H1 (cell line): Measurements from ENCODE around the gene ILF3. TPM values are rescaled to one million over a fixed set of nuclear protein-coding genes. Genes with fewer than 3 reads are reported as not detected.

Experiments
- CTCF ChIA-PET: fragments of 300-600 bp; sonication (Branson Sonifier 250); formaldehyde crosslinking; loops from one replicate; lab custom pipeline; 2021; ENCODE audit not compliant: partially characterized antibody; lab: Charles Lee
- POLR2A ChIA-PET: fragments of 300-600 bp; sonication (Branson Sonifier 250); formaldehyde crosslinking; loops from one replicate; lab custom pipeline; 2021; ENCODE audit warnings: inconsistent platforms; ENCODE audit not compliant: partially characterized antibody; lab: Charles Lee
- DNase-seq, 2 experiments: peaks; one replicate each; pipeline versions ENCODE4 v3.0.0 to v3.0.0-alpha.2; 2010 to 2022; ENCODE audit warnings: low spot score in 2 of 2, low read depth in 1 of 2, mixed read lengths in 1 of 2
- FAIRE-seq: peaks from 2 replicates; lab custom pipeline; 2011; peaks lifted over from hg19 to GRCh38; lab: Jason Lieb, UNC
- H2AFZ ChIP-seq: 2 replicates; pipeline ENCODE4 v1.8.1; 2012; ENCODE audit warnings: low read length, inconsistent platforms
- H2AK5ac ChIP-seq: 2 replicates; pipeline ENCODE4 v1.6.1; 2013; ENCODE audit warnings: low read depth, low read length
- H2BK120ac ChIP-seq: replicated peaks from 2 replicates; pipeline ENCODE3; 2013; ENCODE audit warnings: low read depth, low read length, inconsistent platforms
- H2BK12ac ChIP-seq: 2 replicates; pipeline ENCODE4 v1.6.1; 2013; ENCODE audit warnings: low read depth, low read length
- H2BK15ac ChIP-seq: 2 replicates; pipeline ENCODE4 v1.6.1; 2013; ENCODE audit warnings: low read length
- H2BK20ac ChIP-seq: 2 replicates; pipeline ENCODE4 v1.6.1; 2013; ENCODE audit warnings: low read length
- H2BK5ac ChIP-seq: 2 replicates; pipeline ENCODE4 v1.6.1; 2013; ENCODE audit warnings: low read depth, low read length
- H3K14ac ChIP-seq: 2 replicates; pipeline ENCODE4 v1.6.1; 2013; ENCODE audit warnings: inconsistent platforms; ENCODE audit not compliant: insufficient read length
- H3K18ac ChIP-seq: 2 replicates; pipeline ENCODE4 v1.6.1; 2013; ENCODE audit warnings: low read length; ENCODE audit errors: extremely low read depth
- H3K23ac ChIP-seq: 2 replicates; pipeline ENCODE4 v1.6.1; 2013; ENCODE audit warnings: inconsistent platforms; ENCODE audit not compliant: insufficient read length
- H3K23me2 ChIP-seq: 2 replicates; pipeline ENCODE4 v1.6.1; 2013; ENCODE audit warnings: low read depth, low read length
- H3K27ac ChIP-seq: 2 replicates; pipeline ENCODE4 v1.6.1; 2011; ENCODE audit warnings: low read depth, low read length, inconsistent platforms
- H3K27me3 ChIP-seq, 4 experiments: replicated peaks in 1 of 4; 1 replicate in 1 of 4; 2 replicates in 3 of 4; pipeline versions ENCODE4 v1.6.1 to v1.8.1; 2011 to 2013; ENCODE audit warnings: low read length in 3 of 4, mild to moderate bottlenecking in 3 of 4, inconsistent platforms in 2 of 4, mixed read lengths in 2 of 4, moderate library complexity in 1 of 4; ENCODE audit not compliant: control insufficient read depth in 3 of 4, insufficient read depth in 3 of 4; ENCODE audit errors: extremely low read depth in 1 of 4
- H3K36me3 ChIP-seq, 4 experiments: 2 replicates each; pipeline versions ENCODE4 v1.6.1 to v1.8.1; 2011 to 2013; ENCODE audit warnings: mild to moderate bottlenecking in 4 of 4, low read length in 3 of 4, moderate library complexity in 2 of 4, control low read depth in 1 of 4, inconsistent platforms in 1 of 4; ENCODE audit not compliant: insufficient read depth in 4 of 4, control insufficient read depth in 2 of 4
- H3K4ac ChIP-seq: replicated peaks from 2 replicates; pipeline ENCODE3; 2013; ENCODE audit warnings: low read length, low read depth, mixed read lengths, inconsistent platforms; ENCODE audit not compliant: insufficient read length
- H3K4me1 ChIP-seq, 4 experiments: replicated peaks in 1 of 4; 1 replicate in 1 of 4; 2 replicates in 3 of 4; pipeline versions ENCODE4 v1.6.1 to v1.8.1; 2011 to 2013; ENCODE audit warnings: low read length in 3 of 4, inconsistent platforms in 2 of 4, mixed read lengths in 1 of 4; ENCODE audit not compliant: insufficient read depth in 4 of 4, control insufficient read depth in 3 of 4
- H3K4me2 ChIP-seq, 2 experiments: 2 replicates each; pipeline versions ENCODE4 v1.6.1 to v1.8.1; 2011 to 2013; ENCODE audit warnings: low read depth in 2 of 2, low read length in 2 of 2, control low read depth in 1 of 2, inconsistent platforms in 1 of 2, mild to moderate bottlenecking in 1 of 2; ENCODE audit not compliant: insufficient read depth in 1 of 2
- H3K4me3 ChIP-seq, 4 experiments: fragments of 200-600, 300-600 bp in 1 of 4; sonication (generic), shearing (Covaris generic), sonication (Bioruptor Twin) in 1 of 4; 2 replicates each; pipeline versions ENCODE4 v1.5.1 to v1.8.1; 2011 to 2016; ENCODE audit warnings: low read length in 4 of 4, low read depth in 3 of 4, control low read depth in 2 of 4, inconsistent platforms in 2 of 4, mild to moderate bottlenecking in 2 of 4, mixed read lengths in 1 of 4, moderate library complexity in 1 of 4; ENCODE audit not compliant: insufficient read depth in 2 of 4; ENCODE audit errors: extremely low read depth in 1 of 4
- H3K56ac ChIP-seq: replicated peaks from 2 replicates; pipeline ENCODE3; 2013; ENCODE audit warnings: low read depth, mild to moderate bottlenecking, mixed read lengths, low read length, inconsistent platforms; ENCODE audit not compliant: insufficient read length
- H3K79me1 ChIP-seq: 2 replicates; pipeline ENCODE4 v1.6.1; 2013; ENCODE audit warnings: low read depth, low read length, control low read depth
- H3K79me2 ChIP-seq, 2 experiments: 2 replicates each; pipeline versions ENCODE4 v1.6.1 to v1.8.1; 2012 to 2013; ENCODE audit warnings: low read length in 2 of 2, mild to moderate bottlenecking in 2 of 2, inconsistent platforms in 1 of 2; ENCODE audit not compliant: insufficient read depth in 2 of 2, control insufficient read depth in 1 of 2
- H3K9ac ChIP-seq, 4 experiments: replicated peaks in 1 of 4; 1 replicate in 1 of 4; 2 replicates in 3 of 4; pipeline versions ENCODE4 v1.6.1 to v1.8.1; 2011 to 2013; ENCODE audit warnings: low read depth in 3 of 4, low read length in 3 of 4, control low read depth in 2 of 4, mild to moderate bottlenecking in 2 of 4, moderate library complexity in 2 of 4, inconsistent platforms in 1 of 4; ENCODE audit errors: extremely low read depth in 1 of 4
- H3K9me3 ChIP-seq, 2 experiments: 2 replicates each; pipeline versions ENCODE4 v1.6.1 to v1.8.1; 2012 to 2013; ENCODE audit warnings: mild to moderate bottlenecking in 2 of 2, moderate library complexity in 2 of 2, control low read depth in 1 of 2, inconsistent platforms in 1 of 2, low read depth in 1 of 2, low read length in 1 of 2, mixed read lengths in 1 of 2; ENCODE audit not compliant: insufficient read depth in 2 of 2
- H4K20me1 ChIP-seq, 2 experiments: replicated peaks in 1 of 2; 2 replicates each; pipeline versions ENCODE3 to v1.8.1; 2011 to 2013; ENCODE audit warnings: inconsistent platforms in 2 of 2, low read length in 2 of 2, mild to moderate bottlenecking in 1 of 2; ENCODE audit not compliant: insufficient read depth in 2 of 2, control insufficient read depth in 1 of 2
- H4K5ac ChIP-seq: 2 replicates; pipeline ENCODE4 v1.6.1; 2013; ENCODE audit warnings: low read length, low read depth, mixed read lengths, inconsistent platforms; ENCODE audit not compliant: insufficient read length
- H4K8ac ChIP-seq: 2 replicates; pipeline ENCODE4 v1.8.0; 2013; ENCODE audit warnings: mild to moderate bottlenecking, moderate library complexity, low read length, inconsistent platforms; ENCODE audit not compliant: insufficient read depth; ENCODE audit errors: extremely low read depth
- H4K91ac ChIP-seq: replicated peaks from 2 replicates; pipeline ENCODE3; 2013; ENCODE audit warnings: low read length, mixed read lengths, inconsistent platforms; ENCODE audit not compliant: insufficient read length
- BACH1 ChIP-seq: IDR thresholded peaks from 2 replicates; pipeline ENCODE4 v1.6.1; 2012; ENCODE audit warnings: low read length, improper control_type of control experiment
- CBX8 ChIP-seq: fragments of 300-800, 300-1000 bp; sonication (generic); IDR thresholded peaks from 2 replicates; pipeline ENCODE4 v1.7.1; 2016; ENCODE audit warnings: low read depth, low read length, borderline replicate concordance
- POU5F1 ChIP-seq: IDR thresholded peaks from 2 replicates; pipeline ENCODE4 v1.6.1; 2011; ENCODE audit warnings: low read depth, mild to moderate bottlenecking, low read length, moderate library complexity
- SUZ12 ChIP-seq: fragments of 200-600 bp; sonication (generic); IDR thresholded peaks from 2 replicates; pipeline ENCODE4 v1.6.1; 2012; ENCODE audit warnings: mild to moderate bottlenecking, inconsistent platforms, low read length, moderate library complexity, mixed read lengths
- WGBS, 2 experiments: shearing (Covaris generic) in 1 of 2; methylation state at CpG; one replicate each; pipeline versions ENCODE4 v1.1.6 to v1.1.7; 2013 to 2015; ENCODE audit warnings: low lambda C conversion rate in 2 of 2, mixed read lengths in 2 of 2, inconsistent platforms in 1 of 2, low coverage in 1 of 2, missing lambda C conversion rate in 1 of 2; ENCODE audit not compliant: insufficient replicate concordance in 2 of 2, insufficient coverage in 1 of 2, insufficient read length in 1 of 2; ENCODE audit errors: extremely low coverage in 1 of 2, missing lambda C conversion rate in 1 of 2; 5-methylcytosine and 5-hydroxymethylcytosine counted together
- polyA plus RNA-seq, 7 experiments: library from polyadenylated mRNA; depleted of rRNA in 3 of 7; stranded (reverse) in 5 of 7; unstranded in 2 of 7; fragments of >200 nt in 5 of 7; fragments of 200-250 nt in 2 of 7; gene quantifications; 1 replicate in 5 of 7; 2 replicates in 1 of 7; 4 replicates in 1 of 7; pipeline versions ENCODE4 v1.2.1 to v1.2.3, GENCODE V29; 2011 to 2013; ENCODE audit warnings: missing spikeins in 2 of 7, mixed read lengths in 2 of 7
- total RNA-seq: library from RNA; stranded (reverse); fragmentation: NEBNext Ultra II Directional; extraction: Animal tissue kit (Norgen Biotek cat#: 25700); gene quantifications from 2 replicates; pipeline ENCODE4 v1.2.1, GENCODE V29; 2021
- TF ChIP-seq, protein P1 (sequence below): IDR thresholded peaks from 2 replicates; pipeline ENCODE4 v1.6.1; 2011; ENCODE audit warnings: low read length, improper control_type of control experiment

ILF3 gene
- total and polyA plus RNA-seq, 2 of the 8 experiments (the other 6 are each of a cell fraction or from before 2014, with no cell fraction given): 291 to 695 TPM

DNA sequence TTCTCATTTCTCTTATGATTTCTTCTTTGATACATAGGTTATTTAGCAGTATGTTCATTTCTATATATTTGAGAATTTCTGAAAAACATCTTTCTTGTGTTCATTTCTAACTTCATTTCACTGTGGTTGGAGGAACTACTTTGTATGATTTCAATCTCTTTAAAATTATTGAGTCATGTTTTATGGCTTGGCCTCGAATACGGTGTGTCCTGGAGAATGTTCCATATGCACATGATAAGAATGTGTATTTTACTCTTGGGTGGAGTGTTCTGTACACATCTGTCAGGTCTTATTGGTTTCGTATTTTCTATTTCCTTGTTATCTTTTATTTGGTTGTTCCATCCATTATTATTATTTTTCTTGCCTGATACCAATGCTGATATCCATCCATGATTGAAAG is 86.7 kb downstream of the ILF3 start:
- H2AK5ac ChIP-seq: no peak overlapping the region
- no peak overlapping the region for H2AFZ ChIP-seq
- no peak for FAIRE-seq
- ChIA-PET POLR2A (interaction anchor here (0.6 to 2.5 kb wide), 2 partner anchors 11 to 76 kb away, joined by 3 to 9 read pairs; no protein-coding TSS in a partner anchor), CTCF (no interaction called here)
- H3K9ac ChIP-seq: no peak overlapping the region
- no peak overlapping the region for H3K56ac ChIP-seq
- DNase-seq: no peak
- no peak overlapping the region for H2BK12ac ChIP-seq
- H4K20me1 ChIP-seq: peaks cover 12 to 18% of the 10 kb centered on the region in 2 experiments
- peaks cover 14% of the 10 kb centered on the region for H3K79me1 ChIP-seq
- no peak overlapping the region for H2BK15ac ChIP-seq
- H3K4me1 ChIP-seq: 0 out of 7 replicates have a peak, but pooled peaks cover 0 to 5% (median 0%) of the 10 kb centered on the region in 4 experiments
- 94% methylated on average over 3 of the region's 3 CpGs; no CpG with 5 or more reads in 1 of the 2 experiments for WGBS, 2 experiments
- H2BK120ac ChIP-seq: no peak overlapping the region
- H3K79me2 ChIP-seq: peaks cover 4 to 76% of the 10 kb centered on the region in 2 experiments
- no peak overlapping the region for H3K27ac ChIP-seq
- no peak overlapping the region for H3K18ac ChIP-seq
- no peak overlapping the region for H3K4ac ChIP-seq
- H3K14ac ChIP-seq: no peak overlapping the region
- H3K36me3 ChIP-seq: no peaks in the 10 kb centered on the region
- H2BK20ac ChIP-seq: no peak overlapping the region
- H3K27me3 ChIP-seq: no peaks in the 10 kb centered on the region
- no peak overlapping the region for H3K4me3 ChIP-seq
- H4K91ac ChIP-seq: no peak overlapping the region
- no peaks in the 10 kb centered on the region for H3K9me3 ChIP-seq
- no peak overlapping the region for H2BK5ac ChIP-seq
- H3K23me2 ChIP-seq: no peaks in the 10 kb centered on the region
- no peak overlapping the region for H4K8ac ChIP-seq
- no peak overlapping the region for H3K23ac ChIP-seq
- no peak overlapping the region for H3K4me2 ChIP-seq
- H4K5ac ChIP-seq: no peak overlapping the region
- TF ChIP-seq CBX8 (no peak), POU5F1 (no peak), SUZ12 (no peak), BACH1 (no peak)
- TF ChIP-seq, protein P1, sequence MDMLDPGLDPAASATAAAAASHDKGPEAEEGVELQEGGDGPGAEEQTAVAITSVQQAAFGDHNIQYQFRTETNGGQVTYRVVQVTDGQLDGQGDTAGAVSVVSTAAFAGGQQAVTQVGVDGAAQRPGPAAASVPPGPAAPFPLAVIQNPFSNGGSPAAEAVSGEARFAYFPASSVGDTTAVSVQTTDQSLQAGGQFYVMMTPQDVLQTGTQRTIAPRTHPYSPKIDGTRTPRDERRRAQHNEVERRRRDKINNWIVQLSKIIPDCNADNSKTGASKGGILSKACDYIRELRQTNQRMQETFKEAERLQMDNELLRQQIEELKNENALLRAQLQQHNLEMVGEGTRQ: no peak
